Mammary epithelial cell (primary cell): ENCODE measurements around the gene SLC34A1.

Experiments used
- CTCF ChIP-seq, 2 donors: IDR thresholded peaks in 1 of 2; conservative IDR thresholded peaks in 1 of 2; 2 replicates each; pipeline ENCODE4 v1.5.1; 2011 to 2012; ENCODE audit warnings: inconsistent platforms in 2 of 2, low read length in 2 of 2, mild to moderate bottlenecking in 2 of 2, control low read depth in 1 of 2, low read depth in 1 of 2; ENCODE audit not compliant: insufficient read depth in 1 of 2; ENCODE audit errors: extremely low read depth in 1 of 2
- EZH2 ChIP-seq: IDR thresholded peaks from 2 replicates; pipeline ENCODE4 v1.6.1; 2012; ENCODE audit warnings: low read length, inconsistent platforms, borderline replicate concordance

DNA sequence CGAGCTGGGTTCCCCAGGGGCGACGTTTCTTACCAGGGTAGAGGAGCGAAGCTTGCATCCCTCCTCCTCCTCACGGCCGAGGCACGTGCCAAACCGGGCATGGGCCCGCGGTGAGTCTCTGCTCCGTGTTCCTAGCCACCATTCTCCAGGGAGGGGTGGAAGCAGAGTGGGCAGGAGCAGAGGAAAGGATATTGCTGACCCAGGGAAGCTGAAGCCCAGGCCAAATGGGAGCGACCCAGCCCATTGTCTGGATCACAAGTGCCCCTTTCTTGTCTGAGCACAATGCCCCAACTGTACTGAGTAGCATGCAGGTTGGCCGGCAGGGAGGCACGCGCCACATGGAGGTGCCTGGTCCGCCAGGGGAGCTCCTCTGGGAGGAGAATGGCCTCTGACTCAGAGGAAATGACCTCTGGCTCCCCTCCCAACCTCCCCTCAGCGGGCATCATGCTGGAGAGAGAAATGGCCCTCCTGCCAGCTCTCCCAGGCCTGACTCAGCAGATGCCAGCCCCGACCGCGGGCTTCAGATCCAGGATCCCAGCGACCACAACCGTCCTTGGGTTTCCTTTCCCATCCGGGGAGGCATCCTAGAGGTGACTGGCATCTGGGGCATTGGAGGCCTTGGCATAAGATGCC, 63.5 kb downstream of the SLC34A1 start:
- TF ChIP-seq CTCF (conservative IDR thresholded peaks at IDR 0.05 in 1 of 2, IDR thresholded peaks at IDR 0.05 in 1 of 2; ENCODE audit: extremely low read depth in 1 of 2, insufficient read depth in 1 of 2, low read depth in 1 of 2, low read length in 2 of 2) (no peak), EZH2 (no peak)
